GM21737 (cell line): ENCODE measurements around the gene DPM3.

Experiments
- ATAC-seq: cut with Tn5 transposase; IDR thresholded peaks from one replicate; pipeline ENCODE4 v1.9.1; 2021; ENCODE audit warnings: mild to moderate bottlenecking, moderate library complexity; ENCODE audit not compliant: unreplicated experiment

DPM3 gene

DNA sequence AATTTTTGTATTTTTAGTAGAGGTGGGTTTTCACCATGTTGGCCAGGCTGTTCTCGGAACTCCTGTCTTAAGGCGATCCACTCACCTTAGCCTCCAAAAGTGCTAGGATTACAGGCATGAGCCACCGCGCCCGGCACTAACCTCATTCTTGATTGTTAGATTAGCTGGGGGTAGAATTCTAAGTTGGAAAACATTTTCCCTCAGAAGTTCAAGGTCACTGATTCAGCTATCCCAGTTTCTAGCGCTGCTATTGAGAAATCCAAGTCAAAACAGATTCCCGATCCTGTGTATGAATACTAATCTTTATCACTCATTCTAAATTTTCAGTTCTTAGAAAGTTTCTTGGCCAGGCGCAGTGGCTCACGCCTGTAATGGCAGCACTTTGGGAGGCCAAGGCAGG lies 37.0 kb downstream of the DPM3 start:
- ATAC-seq: no peak

DNA sequence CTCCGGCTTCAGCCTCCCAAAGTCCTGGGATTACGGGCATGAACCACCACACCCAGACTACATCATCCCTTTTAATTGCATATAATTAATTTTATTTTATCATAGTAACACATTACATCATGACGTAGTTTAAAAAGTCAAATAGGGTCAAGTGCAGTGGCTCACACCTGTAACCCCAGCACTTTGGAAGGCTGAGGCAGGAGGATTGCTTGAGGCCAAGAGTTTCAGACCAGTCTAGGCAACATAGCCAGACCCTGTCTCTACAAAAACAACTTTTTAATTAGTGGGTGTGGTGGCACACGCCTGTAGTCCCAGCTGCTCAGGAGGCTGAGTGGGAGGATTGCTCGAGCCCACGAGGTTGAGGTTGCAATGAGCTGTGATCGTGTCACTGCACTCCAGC lies 41.0 kb downstream of the DPM3 start:
- ATAC-seq: no peak

DNA sequence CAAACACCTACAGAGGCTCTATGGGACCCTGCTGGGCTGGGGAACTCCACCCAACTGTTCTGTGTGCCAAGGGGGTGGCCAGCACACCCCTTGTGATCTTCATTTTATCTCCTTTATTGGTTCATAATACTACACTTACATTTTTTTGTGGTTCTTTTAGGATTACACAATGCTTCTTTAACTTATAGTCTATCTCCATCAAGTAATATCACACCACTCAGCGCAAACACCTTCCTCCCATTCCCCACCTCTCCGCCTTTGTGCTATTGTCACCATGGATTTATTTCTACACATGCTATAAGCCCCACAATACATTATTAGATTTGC lies 45.7 kb downstream of the DPM3 start:
- no peak for ATAC-seq

DNA sequence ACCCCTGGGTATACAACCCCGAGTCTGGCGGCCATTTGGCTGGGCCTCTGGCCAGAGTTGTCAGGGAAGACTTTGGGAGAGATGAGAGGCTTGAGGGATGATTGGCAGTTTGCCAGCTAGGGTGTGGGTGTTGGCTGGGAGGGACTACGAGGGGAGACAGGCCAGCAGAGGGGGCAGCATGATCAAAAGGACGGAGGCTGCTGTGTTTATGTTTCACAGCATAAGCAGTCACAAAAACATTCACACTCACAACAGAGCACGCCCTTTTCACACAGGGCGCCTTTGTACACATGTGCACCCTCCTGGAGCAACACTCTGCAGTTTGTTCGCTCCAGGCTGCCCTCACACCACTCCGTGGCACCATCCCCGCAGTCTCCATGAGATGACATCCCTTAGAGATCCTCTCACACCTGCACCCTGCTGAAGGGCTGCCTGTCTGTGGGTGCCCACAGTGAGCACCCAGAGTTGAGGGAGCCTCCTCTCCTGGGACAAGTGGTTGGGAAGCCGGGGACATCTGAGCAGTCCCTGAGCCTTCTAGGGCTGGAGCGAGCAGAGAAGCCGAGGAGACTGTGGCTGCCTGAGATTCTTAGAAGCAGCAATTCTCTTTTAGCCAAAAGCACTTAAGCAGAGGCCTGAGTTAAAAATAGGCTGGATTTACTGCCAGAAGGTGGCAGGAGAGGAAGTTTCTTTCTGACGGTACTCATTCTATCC lies 46.3 kb downstream of the DPM3 start:
- ATAC-seq: no peak

DNA sequence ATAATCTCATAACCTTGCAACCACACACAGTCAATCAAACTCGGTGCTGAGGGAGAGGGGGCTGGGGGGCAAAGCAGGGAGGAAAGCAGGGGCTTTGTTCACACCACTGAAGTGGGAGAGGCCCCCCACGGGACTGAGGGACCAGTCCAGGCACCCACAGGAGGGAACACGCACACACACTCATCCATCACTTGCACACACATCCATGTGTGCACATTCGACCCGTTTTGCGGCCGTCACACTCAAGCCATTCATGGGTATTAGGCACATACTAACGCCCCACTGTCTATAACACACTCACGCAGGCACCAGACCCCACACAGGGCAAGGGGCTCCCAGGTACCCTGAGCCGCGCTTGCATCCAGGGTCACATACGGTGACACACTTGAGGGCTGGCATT lies 47.7 kb downstream of the DPM3 start:
- ATAC-seq: no peak

DNA sequence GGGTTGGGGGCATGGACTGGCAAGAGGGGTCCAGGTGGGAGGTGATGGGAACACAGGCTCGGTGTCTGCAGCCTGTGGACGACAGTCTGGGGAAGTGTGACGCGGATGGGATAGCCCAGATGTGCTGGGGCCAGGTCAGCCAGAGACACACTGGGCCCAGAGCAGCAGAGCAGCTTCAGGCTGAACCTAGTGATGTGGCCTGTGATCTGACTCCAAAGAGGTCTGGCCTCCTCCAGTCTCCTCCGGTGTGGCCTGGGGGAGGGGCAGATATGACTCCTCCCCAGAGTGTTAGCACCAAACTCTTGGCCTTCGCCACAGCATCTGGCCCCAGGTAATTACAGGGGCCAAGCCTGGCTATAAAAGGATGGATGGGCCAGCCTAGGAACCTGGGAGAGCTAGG lies 48.2 kb downstream of the DPM3 start:
- no peak for ATAC-seq

DNA sequence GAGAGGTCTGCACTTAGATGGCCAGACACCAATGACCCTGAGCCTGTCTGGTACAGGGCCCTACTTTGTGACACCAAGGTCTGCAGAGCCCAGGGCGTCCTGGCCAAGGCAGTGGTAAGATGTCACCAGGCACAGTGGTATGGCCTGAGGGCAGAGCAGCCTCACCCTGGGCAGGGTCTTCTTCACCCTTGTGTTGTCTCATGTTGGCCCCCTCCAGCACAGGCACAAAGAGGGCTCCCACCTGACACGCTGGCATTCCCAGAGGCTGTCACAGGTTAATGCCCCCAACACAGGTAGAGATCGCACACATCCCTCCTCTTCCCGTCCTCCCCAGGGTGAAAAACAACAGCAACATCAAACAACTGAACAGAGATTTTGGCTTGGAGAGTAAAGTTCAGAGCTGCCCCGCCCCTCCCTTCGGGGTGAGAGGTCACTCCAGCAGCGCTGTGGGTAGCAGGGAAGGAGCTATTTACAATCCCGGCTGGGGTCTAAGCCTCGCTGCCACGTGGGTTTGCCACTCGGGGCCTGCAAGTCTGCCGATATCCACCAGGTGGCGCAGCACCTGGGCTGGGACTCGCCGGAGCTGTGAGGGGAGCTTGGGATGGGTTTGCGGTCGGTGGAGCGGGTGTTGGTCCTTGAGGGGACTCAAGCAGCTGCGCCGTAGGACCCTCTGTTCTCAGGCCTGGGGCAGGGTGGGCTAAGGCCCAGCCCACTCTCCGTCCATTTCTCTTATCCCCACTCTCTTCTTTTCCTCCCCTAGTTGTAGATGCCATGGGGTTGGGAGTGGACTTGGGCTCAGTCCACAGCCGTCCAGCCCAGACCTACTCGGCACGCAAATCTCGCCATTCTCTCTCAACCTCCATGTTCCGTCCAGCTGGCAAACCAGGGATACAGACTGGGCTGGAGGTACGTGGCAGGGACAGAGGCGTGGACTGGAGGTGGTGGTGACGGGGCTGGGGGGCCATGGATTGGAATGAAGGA lies 49.0 kb downstream of the DPM3 start:
- no peak for ATAC-seq
